CD4-positive, alpha-beta T cell treated with Interleukin-6 at 100 ng/mL for 8 hours (primary cell): ENCODE data around the gene PM20D1.
"Not testable (repeated sequence)": the region's sequence is repeated elsewhere in the genome, so short reads cannot be mapped to it uniquely, and the experiment has no call there.

ENCODE experiments used
- DNase-seq: peaks from one replicate; pipeline ENCODE4 v3.0.0-alpha.2; 2020; ENCODE audit warnings: mixed read lengths, low spot score

The PM20D1 gene

GRCh38 chr1:205840146-205840923 lies 9.6 kb downstream of the PM20D1 start:
- no peak for DNase-seq

- DNase-seq = no peak
These were observed 12.5 kb downstream of the PM20D1 start for GRCh38 chr1:205837382-205837970.

- no peak for DNase-seq
These were observed 15.2 kb downstream of the PM20D1 start for GRCh38 chr1:205834751-205835150.

- no peak for DNase-seq
These were observed 17.6 kb downstream of the PM20D1 start for GRCh38 chr1:205832326-205832751.

GRCh38 chr1:205827623-205828022 lies 22.3 kb downstream of the PM20D1 start:
- DNase-seq = no peak

- no peak for DNase-seq
These were observed 22.9 kb downstream of the PM20D1 start for GRCh38 chr1:205826995-205827394.

- no peak for DNase-seq
These were observed 23.7 kb downstream of the PM20D1 start for GRCh38 chr1:205826016-205826806.

GRCh38 chr1:205824180-205824579 lies 25.8 kb downstream of the PM20D1 start:
- no peak for DNase-seq

- not testable (repeated sequence) for DNase-seq
These were observed 26.7 kb downstream of the PM20D1 start for GRCh38 chr1:205823260-205823659.

GRCh38 chr1:205822397-205822796 lies 27.5 kb downstream of the PM20D1 start:
- DNase-seq = no peak

- DNase-seq = no peak
These were observed 31.9 kb downstream of the PM20D1 start for GRCh38 chr1:205817988-205818387.

- DNase-seq = no peak
These were observed 32.6 kb downstream of the PM20D1 start for GRCh38 chr1:205817364-205817763.

GRCh38 chr1:205813755-205814058 lies 36.2 kb downstream of the PM20D1 start:
- DNase-seq = peak; percentile 6

GRCh38 chr1:205812878-205813754 lies 36.8 kb downstream of the PM20D1 start, which contains the start of gene SLC41A1:
Gene SLC41A1, minus strand, starts transcription at chr1:205813198. Its CDS starts 2,757 bp downstream, at chr1:205810441.
- DNase-seq = peak; percentile 95

- no peak for DNase-seq
These were observed 37.6 kb downstream of the PM20D1 start for GRCh38 chr1:205812271-205812877.

GRCh38 chr1:205811660-205812059 lies 38.3 kb downstream of the PM20D1 start:
- no peak for DNase-seq

- no peak for DNase-seq
These were observed 39.3 kb downstream of the PM20D1 start for GRCh38 chr1:205810448-205811157.

- no peak for DNase-seq
These were observed 40.0 kb downstream of the PM20D1 start for GRCh38 chr1:205809942-205810345.

- DNase-seq = no peak
These were observed 40.5 kb downstream of the PM20D1 start for GRCh38 chr1:205809469-205809868.

GRCh38 chr1:205805082-205805711 lies 44.7 kb downstream of the PM20D1 start:
- DNase-seq = peak; percentile 28
